Measurements from ENCODE around the gene RAB2B. TPM values are rescaled to one million over a fixed set of nuclear protein-coding genes. Genes with fewer than 3 reads are reported as not detected.
A peak's percentile ranks its signal among the peaks of the same experiment; 100 is the strongest.
"Not testable (repeated sequence)": the region's sequence is repeated elsewhere in the genome, so short reads cannot be mapped to it uniquely, and the experiment has no call there.

Gene RAB2B
- total and polyA plus RNA-seq, 4 donors: 14.8 to 42.7 (median 20.4) TPM

- Histone ChIP-seq H3K27me3 (ENCODE audit: control insufficient read depth in 3 of 3, insufficient read depth in 3 of 3, low read length in 2 of 3) (no peaks in the 10 kb centered on the region), H3K36me3 (ENCODE audit: control insufficient read depth in 4 of 4, insufficient read depth in 4 of 4, low read length in 4 of 4) (peaks cover 0 to 8% (median 1%) of the 10 kb centered on the region in 4 donors), H3K9ac (ENCODE audit: insufficient read depth in 1 of 2, low read length in 2 of 2) (peak overlapping the region; percentile 42 to 89), H3K9me3 (ENCODE audit: control insufficient read depth in 4 of 4, insufficient read depth in 3 of 4, low read length in 3 of 4) (no peaks in the 10 kb centered on the region), H3K4me3 (peak overlapping the region; percentile 92), H3K4me1 (ENCODE audit: control insufficient read depth in 5 of 5, insufficient read depth in 5 of 5, low read length in 5 of 5) (peaks cover 2 to 19% (median 8%) of the 10 kb centered on the region in 5 donors), H3K27ac (ENCODE audit: low read depth in 1 of 2, low read length in 1 of 2) (peak overlapping the region; percentile 87 to 88)
- ATAC-seq (ENCODE audit: insufficient read depth, low FRiP score) (no peak), DNase-seq (peak in 1 of 3 donors; percentile 10)
- 28 to 44% methylated on average over 15 of the region's 15 CpGs for WGBS, 2 donors
- TF ChIP-seq, protein P1, sequence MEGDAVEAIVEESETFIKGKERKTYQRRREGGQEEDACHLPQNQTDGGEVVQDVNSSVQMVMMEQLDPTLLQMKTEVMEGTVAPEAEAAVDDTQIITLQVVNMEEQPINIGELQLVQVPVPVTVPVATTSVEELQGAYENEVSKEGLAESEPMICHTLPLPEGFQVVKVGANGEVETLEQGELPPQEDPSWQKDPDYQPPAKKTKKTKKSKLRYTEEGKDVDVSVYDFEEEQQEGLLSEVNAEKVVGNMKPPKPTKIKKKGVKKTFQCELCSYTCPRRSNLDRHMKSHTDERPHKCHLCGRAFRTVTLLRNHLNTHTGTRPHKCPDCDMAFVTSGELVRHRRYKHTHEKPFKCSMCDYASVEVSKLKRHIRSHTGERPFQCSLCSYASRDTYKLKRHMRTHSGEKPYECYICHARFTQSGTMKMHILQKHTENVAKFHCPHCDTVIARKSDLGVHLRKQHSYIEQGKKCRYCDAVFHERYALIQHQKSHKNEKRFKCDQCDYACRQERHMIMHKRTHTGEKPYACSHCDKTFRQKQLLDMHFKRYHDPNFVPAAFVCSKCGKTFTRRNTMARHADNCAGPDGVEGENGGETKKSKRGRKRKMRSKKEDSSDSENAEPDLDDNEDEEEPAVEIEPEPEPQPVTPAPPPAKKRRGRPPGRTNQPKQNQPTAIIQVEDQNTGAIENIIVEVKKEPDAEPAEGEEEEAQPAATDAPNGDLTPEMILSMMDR (IDR thresholded peaks at IDR 0.05; ENCODE audit: control extremely low read depth, extremely low read depth): no peak
These were observed 21.8 kb downstream of the RAB2B start for GRCh38 chr14:21454843-21455544.

DNA sequence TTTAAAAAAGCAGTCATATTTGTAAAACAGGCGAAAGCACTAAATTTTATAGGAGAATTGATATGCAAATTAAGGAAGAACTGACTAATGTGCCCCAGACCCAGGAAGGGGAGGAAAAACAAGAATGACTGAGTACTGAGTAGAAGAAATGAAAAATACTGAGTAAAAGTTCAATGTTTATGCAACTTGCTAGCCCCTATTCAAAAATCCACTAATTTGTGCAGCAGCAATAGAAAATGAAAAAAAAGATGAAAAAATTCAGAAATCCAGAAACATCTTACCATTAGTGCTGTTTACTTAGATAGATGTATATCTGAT lies 26.9 kb downstream of the RAB2B start:
- TF ChIP-seq, protein P1 (IDR thresholded peaks at IDR 0.05; ENCODE audit: control extremely low read depth, extremely low read depth): no peak
- no peak overlapping the region for H3K4me3 ChIP-seq
- 91 to 95% methylated on average over 1 of the region's 1 CpG for WGBS, 2 donors
- DNase-seq (no peak), ATAC-seq (ENCODE audit: insufficient read depth, low FRiP score) (no peak)
- H3K9ac ChIP-seq (ENCODE audit: insufficient read depth in 1 of 2, low read length in 2 of 2): no peak overlapping the region
- peaks cover 0 to 10% (median 3%) of the 10 kb centered on the region in 5 donors for H3K4me1 ChIP-seq (ENCODE audit: control insufficient read depth in 5 of 5, insufficient read depth in 5 of 5, low read length in 5 of 5)
- H3K27me3 ChIP-seq (ENCODE audit: control insufficient read depth in 3 of 3, insufficient read depth in 3 of 3, low read length in 2 of 3): no peaks in the 10 kb centered on the region
- no peaks in the 10 kb centered on the region for H3K9me3 ChIP-seq (ENCODE audit: control insufficient read depth in 4 of 4, insufficient read depth in 3 of 4, low read length in 3 of 4)
- H3K36me3 ChIP-seq (ENCODE audit: control insufficient read depth in 4 of 4, insufficient read depth in 4 of 4, low read length in 4 of 4): peaks cover 0 to 8% (median 1%) of the 10 kb centered on the region in 4 donors
- no peak overlapping the region for H3K27ac ChIP-seq (ENCODE audit: low read depth in 1 of 2, low read length in 1 of 2)

DNA sequence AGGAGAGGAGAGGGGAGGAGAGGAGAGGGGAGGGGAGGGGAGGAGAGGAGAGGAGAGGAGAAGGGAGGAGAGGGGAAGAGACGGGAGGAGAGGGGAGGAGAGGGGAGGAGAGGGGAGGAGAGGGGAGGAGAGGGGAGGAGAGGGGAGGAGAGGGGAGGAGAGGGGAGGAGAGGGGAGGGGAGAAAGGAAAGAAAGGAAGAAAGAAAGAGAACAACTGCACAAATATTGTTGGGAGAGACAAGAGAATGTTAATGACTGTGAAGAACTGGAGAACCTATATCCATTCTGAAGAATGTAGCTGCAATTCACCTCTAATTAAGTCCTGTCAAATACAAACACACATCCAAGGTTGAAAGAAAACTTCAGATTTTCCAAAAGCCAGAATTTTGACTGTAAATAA lies 34.1 kb downstream of the RAB2B start:
- 58% methylated on average over 1 of the region's 1 CpG; no CpG with 5 or more reads in 1 of the 2 donors for WGBS, 2 donors
- H3K27me3 ChIP-seq (ENCODE audit: control insufficient read depth in 3 of 3, insufficient read depth in 3 of 3, low read length in 2 of 3); H3K27ac ChIP-seq (ENCODE audit: low read depth in 1 of 2, low read length in 1 of 2); DNase-seq; H3K4me3 ChIP-seq; H3K36me3 ChIP-seq (ENCODE audit: control insufficient read depth in 4 of 4, insufficient read depth in 4 of 4, low read length in 4 of 4); H3K9me3 ChIP-seq (ENCODE audit: control insufficient read depth in 4 of 4, insufficient read depth in 3 of 4, low read length in 3 of 4); ATAC-seq (ENCODE audit: insufficient read depth, low FRiP score); H3K9ac ChIP-seq (ENCODE audit: insufficient read depth in 1 of 2, low read length in 2 of 2); H3K4me1 ChIP-seq (ENCODE audit: control insufficient read depth in 5 of 5, insufficient read depth in 5 of 5, low read length in 5 of 5): not testable (repeated sequence)

- Histone ChIP-seq H3K27ac (ENCODE audit: low read depth in 1 of 2, low read length in 1 of 2) (no peak overlapping the region), H3K9ac (ENCODE audit: insufficient read depth in 1 of 2, low read length in 2 of 2) (no peak overlapping the region), H3K9me3 (ENCODE audit: control insufficient read depth in 4 of 4, insufficient read depth in 3 of 4, low read length in 3 of 4) (no peaks in the 10 kb centered on the region), H3K4me1 (ENCODE audit: control insufficient read depth in 5 of 5, insufficient read depth in 5 of 5, low read length in 5 of 5) (peaks cover 0 to 12% (median 3%) of the 10 kb centered on the region in 5 donors), H3K36me3 (ENCODE audit: control insufficient read depth in 4 of 4, insufficient read depth in 4 of 4, low read length in 4 of 4) (peaks cover 0 to 2% (median 0%) of the 10 kb centered on the region in 4 donors), H3K27me3 (ENCODE audit: control insufficient read depth in 3 of 3, insufficient read depth in 3 of 3, low read length in 2 of 3) (no peaks in the 10 kb centered on the region), H3K4me3 (no peak overlapping the region)
- TF ChIP-seq, protein P1 (IDR thresholded peaks at IDR 0.05; ENCODE audit: control extremely low read depth, extremely low read depth): no peak
- ATAC-seq (ENCODE audit: insufficient read depth, low FRiP score): no peak
- no peak for DNase-seq
These were observed 35.9 kb downstream of the RAB2B start for GRCh38 chr14:21440859-21441258.

Measured in lung (tissue), 12 donors.